ENCODE measurements around the gene DOCK3.
A peak's percentile ranks its signal among the peaks of the same experiment; 100 is the strongest.

The DOCK3 gene, protein sequence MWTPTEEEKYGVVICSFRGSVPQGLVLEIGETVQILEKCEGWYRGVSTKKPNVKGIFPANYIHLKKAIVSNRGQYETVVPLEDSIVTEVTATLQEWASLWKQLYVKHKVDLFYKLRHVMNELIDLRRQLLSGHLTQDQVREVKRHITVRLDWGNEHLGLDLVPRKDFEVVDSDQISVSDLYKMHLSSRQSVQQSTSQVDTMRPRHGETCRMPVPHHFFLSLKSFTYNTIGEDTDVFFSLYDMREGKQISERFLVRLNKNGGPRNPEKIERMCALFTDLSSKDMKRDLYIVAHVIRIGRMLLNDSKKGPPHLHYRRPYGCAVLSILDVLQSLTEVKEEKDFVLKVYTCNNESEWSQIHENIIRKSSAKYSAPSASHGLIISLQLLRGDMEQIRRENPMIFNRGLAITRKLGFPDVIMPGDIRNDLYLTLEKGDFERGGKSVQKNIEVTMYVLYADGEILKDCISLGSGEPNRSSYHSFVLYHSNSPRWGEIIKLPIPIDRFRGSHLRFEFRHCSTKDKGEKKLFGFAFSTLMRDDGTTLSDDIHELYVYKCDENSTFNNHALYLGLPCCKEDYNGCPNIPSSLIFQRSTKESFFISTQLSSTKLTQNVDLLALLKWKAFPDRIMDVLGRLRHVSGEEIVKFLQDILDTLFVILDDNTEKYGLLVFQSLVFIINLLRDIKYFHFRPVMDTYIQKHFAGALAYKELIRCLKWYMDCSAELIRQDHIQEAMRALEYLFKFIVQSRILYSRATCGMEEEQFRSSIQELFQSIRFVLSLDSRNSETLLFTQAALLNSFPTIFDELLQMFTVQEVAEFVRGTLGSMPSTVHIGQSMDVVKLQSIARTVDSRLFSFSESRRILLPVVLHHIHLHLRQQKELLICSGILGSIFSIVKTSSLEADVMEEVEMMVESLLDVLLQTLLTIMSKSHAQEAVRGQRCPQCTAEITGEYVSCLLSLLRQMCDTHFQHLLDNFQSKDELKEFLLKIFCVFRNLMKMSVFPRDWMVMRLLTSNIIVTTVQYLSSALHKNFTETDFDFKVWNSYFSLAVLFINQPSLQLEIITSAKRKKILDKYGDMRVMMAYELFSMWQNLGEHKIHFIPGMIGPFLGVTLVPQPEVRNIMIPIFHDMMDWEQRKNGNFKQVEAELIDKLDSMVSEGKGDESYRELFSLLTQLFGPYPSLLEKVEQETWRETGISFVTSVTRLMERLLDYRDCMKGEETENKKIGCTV (N-terminal part only)

DNA sequence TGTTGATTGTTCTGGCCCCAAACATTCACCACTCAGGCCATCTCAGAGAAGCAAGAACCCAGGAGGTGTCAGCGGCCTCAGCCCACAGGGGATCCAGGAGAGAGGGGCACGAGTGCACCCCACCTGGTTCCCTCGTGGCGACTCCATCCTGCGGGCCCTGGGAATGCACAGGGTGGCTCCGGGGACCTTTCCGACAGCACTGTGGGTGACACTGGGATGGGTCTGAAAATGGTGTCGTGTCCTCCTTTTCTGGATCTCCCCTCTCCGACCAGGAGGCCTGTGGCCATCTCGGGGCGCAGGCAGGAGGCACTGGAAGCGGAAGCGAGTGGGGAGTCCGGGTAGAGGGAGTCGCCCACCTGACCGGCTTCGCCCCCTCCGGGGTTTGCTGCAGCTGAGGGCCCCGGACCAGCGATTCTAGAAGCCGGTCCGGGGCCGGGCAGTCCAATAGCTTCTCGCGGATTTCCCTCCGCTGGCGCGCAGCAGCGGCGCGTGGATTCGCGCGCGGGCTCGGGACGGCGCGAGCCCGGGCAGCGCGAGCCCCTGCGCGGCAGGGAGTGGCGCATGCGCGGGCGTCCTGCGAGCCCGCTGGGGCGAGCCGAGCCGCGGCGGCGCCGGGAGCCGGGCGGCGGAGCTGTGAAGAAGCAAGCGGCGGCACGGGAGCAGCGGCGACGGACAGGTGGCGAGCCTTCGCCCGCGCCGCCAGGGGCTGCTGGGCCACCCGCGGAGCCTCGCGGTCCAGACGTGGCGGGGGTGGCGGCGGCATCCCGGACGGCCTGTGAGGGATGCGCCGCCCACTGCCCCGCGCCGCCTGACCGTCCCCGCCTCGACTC is at the start of gene DOCK3:
Gene DOCK3, plus strand, starts transcription at position 579 of the 830 bp plus-strand sequence. CDS start 337 bp downstream, outside the sequence.
- DNase-seq: peak; percentile 47

DNA sequence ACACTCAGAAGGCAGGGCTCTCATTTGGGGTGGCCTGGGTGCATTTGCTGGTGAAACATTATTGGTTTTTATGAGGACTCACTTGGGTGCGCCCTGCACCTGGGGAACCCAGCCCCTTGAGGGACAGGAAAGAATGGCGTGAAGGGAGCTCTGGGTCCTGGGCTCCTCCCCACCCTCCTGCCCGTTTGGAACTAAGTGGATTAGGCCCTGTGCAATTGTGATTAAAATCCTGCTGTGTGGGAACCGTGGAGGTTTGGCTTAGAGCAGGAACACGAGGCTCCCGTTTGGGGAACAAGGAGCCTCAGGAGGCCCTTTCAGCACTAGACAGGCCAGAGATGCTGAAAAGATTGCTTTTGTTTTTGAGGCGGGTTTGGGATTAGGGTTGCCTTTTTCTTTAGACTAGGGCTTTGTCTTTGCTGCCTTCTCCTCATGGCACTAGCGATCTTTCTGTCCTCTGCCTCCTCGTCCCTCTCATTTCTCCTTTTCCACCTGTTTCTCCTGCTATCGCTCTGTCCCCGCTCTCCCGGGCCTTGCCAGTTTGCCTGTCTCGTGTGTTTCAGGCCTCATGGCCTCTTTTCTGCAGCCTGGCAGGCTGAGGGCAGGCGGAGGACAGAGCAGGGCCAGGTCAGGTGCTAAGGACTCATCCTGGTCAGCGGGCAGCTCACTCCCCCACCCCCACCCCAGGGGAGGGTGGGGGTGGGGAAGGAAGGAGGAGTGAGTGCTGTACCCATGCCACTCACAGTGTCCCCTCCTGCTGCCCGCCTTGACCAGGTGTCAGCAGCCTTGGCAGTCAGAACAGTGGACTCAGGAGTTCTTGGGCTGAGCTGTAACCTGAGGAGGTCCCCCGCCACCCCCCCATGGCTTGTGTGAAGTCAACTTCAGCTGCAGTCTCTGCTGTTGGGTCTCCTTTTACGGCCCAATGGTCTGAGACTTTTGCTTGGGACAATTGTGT is 49.2 kb upstream of the DOCK3 start:
- DNase-seq: no peak

DNA sequence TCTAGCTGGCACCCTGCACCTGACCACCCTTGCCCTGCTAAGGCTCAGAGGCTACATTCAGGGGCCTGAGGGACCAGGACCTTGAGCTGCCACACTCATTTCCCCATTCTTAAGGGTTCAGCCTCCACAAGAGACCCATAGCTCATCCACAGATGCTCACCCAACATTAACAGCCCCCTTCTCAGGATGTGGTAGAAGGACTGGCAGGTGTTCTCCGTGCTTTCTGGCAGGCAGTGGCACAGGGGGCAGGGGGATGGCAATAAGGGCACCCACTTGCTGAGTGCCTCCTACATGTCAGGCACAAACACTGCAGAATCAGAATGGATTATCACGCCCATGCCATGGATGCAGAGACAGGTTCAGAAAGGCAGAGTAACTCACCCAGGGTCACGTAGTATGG is 48.3 kb upstream of the DOCK3 start:
- DNase-seq: no peak

DNA sequence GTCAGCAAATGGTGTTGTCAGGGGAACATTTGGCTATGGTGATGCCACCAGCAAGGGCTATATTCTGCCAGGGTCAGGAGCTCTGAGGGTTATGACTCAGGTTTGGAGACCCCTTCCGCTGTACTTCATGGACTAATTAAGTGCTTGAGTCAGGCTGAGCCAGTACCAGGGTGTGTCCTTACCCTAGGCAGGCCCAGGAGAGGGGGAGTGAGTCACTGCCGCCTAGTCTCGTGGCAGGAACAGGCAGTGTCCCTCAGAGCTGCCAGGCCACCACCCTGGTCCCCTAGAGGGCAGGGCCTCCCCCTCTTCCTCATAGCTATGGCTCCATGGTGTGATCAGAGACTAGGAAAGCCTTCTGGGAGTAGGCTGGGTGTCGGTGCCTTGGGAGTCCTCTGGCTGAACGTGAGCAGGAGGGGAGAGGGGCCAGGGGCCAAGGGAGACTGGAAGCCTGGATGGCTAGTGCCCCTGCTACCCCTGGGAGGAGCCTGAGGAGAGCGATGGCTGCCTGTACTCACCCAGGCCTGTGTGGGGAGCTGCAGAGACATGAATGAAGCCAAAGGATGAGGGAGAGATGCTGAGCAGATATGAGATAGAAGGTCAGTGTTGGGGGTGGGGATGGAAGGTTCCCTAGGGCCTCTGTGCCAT is 47.2 kb upstream of the DOCK3 start:
- peak; percentile 46 for DNase-seq

DNA sequence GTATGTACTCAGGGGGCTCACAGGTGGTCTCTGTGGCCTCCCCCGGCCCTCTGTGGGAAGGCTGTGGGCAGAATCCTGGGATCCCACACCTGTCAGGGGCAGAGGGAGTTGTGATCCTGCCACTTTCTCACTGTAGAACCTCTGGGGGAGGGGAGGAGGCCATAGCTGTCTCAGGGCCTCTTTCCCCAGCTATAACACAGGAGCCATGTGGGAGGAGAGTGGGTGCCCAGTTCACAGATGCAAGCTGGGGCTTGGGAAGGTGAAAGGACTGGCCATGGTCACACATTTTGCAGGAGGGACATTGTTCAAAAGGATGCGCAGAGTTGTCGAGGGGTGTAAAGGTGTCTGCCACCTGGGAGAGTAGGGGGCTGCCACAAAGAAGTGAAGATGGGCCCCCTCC is 46.1 kb upstream of the DOCK3 start:
- DNase-seq: no peak

DNA sequence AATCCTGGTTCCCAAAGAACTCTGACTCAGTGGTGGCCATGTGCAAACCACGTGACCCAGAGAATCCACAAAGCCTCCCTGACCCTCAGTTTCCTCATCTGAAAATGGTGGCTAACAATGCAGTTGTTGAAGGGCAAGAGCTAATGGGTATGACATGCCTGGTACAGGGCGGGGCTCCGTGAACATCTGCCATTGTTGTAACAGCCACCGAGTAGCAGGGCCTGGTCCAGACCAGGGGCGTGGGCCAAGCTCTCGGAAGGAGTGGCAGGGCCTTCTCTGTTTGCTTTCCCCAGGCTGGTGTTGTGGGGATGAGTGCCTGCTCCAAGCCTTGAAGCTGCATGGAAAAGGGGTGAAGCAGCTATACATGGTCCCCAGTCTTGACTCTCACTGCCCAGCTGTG is 44.3 kb upstream of the DOCK3 start:
- DNase-seq: no peak

DNA sequence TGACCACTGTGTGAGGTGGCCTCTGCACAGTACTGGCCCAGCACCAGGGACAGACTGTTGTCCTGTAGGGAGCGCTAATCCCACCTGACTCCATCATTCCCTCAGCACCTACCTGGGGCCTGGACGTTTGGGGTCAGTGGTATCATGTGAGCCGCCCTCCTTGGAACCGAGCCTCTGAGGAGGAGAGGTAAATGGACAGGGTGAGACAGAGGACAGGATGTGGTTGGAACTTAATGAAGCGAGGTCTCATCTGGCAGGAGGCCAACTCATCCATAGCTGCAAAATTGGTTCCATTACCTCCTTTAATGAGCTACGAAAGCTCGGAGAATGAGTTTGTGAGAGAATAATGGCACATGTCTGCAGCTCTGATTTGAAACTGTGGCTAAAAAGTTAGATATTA is 43.9 kb upstream of the DOCK3 start:
- no peak for DNase-seq

DNA sequence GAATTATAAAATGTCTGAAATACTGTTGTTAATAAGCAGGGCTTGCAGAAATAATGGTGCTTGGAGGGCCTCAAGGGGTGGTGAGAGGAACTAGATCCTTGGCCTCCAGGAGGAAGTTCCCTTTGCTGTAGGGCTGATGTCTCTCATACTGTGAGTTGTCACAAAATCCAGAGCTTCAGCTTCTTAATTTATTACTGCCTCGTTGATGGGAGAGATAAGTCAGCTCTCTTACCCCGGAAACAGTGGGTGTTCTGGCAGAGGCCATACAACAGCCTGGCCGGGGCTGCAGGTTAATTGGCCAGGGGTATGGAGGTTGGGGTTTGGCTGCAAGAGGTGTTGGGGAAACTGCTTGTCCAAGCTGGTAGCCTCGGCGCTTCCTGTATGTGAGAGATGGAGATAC is 42.3 kb upstream of the DOCK3 start:
- DNase-seq: no peak

DNA sequence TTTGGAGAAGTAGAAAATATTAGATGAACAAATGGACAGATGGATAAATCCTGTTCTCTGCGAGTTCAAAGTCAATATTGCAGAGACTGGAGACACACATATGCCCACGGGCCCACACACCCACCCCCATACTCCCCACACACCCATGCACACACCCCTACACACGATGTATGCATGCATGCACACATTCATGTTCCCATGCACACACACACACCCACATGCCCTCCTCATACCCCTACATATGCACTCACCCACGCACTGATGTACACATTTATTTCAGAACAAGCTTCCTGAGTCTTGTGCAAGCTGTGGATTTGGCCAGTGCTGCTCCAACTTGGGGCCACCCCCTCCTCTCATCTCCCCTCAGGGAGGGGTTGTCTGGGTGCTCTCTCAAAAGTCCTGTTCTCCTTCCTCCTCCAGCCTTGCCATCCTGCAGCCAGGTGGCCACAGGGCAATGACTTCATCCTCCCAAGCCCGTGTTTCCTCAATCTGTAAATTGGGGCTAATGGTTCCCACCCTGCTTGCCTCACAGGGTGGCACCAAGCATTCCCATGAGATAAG is 41.4 kb upstream of the DOCK3 start:
- DNase-seq: no peak

DNA sequence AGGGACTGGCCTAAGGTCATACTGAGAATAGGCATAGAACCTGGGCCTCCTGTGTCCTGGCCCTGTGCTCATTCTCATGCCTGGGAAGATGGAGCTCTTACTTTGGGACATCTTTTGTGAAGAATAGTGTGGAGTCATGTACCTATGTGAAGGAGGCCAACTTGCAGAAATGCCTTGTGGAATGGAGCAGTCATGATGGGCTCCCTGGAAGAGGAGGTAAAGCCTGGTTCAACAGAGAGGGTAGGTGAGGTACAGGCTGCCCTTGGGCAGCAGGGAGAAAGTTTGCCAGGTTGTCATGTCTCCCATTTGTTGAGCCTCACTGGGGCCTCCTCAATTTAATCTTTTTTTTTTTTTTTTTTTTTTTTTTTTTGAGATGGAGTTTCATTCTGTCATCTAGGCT is 39.7 kb upstream of the DOCK3 start:
- DNase-seq: no peak

DNA sequence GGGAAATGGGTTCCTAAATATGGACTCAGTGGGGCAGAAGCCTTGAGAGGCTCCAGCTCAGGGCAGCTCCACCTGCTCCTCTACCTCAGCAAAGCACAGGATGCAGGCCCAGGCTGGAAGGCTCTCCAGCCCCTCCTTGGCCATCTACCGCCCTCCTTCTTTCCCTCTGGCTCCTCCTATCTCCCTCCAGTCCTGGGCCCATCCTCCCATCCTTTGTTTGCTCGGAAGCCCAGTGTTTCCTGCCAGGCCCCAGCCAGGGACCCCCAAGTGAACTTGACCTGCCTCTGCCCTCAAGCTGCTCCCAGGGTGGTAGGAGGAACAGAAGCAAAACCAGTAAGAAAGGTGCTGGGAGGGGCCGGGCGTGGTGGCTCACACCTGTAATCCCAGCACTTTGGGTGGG is 37.7 kb upstream of the DOCK3 start:
- no peak for DNase-seq

DNA sequence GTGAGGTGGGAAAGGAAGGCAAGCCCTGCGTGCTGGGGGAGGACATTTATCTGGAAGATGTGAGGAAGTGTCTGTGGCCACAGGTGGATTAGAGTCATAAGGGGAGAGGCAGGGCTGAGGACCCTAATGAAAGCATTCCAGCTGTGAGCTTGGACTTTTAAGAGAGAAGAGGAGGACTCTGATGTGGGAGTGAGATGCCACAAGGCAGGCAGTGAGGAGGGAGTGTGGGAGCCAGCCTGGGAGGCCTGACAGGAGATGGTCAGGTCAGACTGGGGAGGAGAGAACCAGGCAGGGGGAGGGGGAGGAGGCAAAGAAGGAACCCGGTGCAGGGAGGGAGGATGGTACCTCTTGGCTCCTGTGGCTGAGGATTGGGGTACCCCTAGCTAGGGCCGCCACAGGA is 36.8 kb upstream of the DOCK3 start:
- no peak for DNase-seq

DNA sequence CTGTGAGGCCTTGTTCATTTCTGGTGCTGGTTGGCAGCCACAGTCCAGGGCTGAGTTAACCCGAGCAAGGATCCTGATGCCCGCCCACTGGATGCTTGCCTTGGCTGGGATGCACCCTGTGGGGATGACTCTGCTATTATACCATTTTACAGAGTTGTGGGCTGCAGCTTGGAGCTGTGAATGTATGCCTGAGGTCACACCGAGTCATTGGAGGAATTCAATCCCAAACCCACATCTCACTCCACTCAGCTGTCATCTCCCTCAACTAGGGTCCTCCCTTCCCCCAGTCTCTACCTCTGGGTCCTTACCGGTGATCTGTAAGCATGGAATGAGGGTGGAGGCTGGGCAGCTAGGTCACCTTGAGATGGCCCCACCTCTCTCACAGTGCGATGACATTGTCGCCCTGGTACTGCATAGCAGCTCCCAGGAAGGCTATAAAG is 35.7 kb upstream of the DOCK3 start:
- no peak for DNase-seq

DNA sequence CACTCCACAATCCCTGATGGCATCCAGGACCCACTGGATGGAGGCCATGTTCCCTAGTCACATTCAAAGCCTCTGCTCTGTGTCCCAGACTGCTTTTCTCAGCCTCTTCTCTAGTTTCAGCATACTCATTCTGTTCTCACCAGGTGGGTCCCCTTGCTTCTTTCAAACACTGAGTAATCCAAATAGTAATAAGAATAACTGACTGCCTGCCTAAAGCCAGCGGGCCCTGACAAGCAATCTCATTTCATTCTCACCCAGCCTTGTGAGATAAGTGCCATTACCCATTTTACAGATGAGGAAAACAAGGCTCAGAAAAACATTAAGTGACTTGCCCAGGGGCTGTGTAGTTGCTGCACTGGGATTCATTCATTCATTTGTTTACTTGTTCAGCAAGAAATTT is 32.3 kb upstream of the DOCK3 start:
- peak; percentile 34 for DNase-seq

DNA sequence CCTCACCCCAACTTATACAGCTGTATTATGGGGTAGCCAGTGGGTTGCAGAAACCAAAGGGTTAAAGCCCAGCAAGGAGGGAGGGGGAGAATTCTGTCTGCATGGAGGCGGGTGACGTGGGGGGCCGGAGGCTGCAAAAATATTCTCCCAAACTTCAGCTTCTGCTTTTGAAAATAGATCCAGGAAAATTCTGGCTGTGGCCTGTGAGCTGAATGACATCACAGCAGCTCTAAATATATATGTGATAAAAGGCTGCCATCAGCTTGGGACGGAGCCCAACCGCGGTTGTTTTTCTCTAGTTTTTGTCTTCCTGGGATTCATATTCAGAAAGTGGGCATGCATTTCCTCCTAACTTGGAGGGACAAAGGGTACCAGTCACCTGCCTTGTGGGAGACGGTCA is 30.2 kb upstream of the DOCK3 start:
- no peak for DNase-seq

DNA sequence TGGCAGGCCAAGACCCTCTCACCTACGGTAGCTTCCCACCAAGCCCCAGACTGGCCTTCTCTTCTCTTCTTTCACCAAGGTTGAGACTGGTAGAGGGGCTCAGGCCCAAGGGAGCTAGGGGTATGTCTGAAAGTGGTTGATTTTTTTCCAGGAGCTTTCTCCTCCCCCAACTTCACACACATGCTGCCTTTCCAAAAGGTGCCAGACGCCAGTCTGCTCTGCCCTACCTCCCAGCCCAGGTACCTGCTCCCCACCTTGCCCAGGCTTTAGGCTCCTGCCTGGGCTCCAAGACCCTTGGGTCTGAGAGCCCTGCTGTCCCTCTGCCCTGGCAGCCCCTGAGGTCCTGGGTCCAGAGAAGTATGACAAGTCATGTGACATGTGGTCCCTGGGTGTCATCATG is 29.3 kb upstream of the DOCK3 start:
- DNase-seq: no peak

DNA sequence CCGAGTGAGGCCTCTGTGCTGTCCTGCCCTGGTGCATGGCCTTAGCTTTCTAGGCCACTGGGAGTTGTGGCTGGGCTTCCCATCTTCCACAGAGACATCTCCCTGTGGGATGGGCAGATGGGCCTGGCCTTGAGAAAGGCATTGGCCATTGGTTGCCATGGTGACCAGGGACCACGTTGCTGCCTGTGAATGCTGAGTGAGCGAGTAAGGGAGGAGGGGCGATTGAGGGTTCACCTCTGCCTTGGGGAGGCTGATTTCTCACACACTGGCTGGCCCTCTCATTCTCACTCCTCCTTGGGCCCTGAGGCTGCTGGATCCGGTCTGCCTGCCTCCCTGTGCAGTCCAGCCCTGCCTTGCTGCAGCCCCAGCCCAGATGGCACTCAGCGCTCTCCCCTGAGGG is 26.4 kb upstream of the DOCK3 start:
- no peak for DNase-seq

DNA sequence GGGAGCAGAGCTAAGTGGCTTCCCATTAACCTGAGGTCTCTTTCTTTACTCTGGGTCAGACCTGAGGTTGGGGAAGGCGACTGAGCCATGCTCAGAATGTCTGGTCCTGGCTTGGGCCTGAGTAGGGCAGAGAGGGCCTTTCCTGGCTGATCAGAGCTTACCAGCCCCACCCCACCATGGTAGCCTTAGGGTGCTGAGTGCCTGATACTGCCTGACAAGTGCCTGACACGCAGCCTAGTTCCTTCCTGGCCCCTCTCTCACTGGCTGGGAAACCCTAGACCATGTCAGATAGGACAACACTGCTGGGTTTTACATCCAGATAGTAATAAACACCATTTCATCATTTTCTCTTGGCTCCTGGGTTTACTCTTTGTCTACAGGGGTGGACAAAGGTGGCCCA is 25.8 kb upstream of the DOCK3 start:
- no peak for DNase-seq

DNA sequence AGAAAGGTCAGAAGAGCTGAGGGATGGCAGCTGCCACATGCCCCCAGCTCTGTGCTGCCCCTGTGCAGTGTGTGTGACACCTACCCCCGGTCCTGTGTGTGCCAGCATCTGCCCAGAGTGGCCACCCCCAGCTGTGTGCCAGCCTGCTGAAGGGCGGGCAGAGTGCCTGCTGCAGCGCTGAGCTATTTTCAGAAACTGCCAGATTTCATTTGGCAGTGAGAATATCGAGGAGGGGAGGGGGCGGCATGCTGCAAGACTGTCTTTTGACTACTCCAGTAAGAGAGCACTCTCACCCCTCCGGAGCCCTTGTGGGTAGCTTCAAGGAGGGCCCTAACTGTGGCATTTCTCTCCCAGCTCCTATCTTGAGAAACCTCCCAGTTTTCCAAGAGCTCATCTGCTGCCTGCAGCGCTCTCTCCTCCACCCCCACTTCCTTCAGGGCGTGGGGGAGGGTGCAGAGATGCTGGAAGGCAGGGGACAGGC is 25.2 kb upstream of the DOCK3 start:
- DNase-seq: no peak

DNA sequence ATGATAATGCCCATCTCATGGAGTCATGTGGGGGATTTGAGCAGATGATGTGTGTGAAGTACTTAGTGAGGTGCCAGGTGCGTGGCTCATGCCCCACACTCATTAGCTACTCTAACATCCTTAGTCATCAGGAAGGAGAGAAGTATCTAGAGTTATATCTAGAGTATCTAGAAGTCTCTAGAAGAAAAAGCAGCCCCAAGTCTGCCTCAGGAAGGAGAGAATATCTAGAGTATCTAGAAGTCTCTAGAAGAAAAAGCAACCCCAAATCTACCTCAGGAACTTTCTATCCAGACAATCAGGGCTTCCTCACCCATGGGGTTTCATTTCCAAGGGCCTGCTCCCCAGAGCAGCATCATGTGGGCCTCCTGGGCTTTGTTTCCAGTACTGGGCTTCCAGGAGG is 24.7 kb upstream of the DOCK3 start:
- DNase-seq: no peak
